ENCODE data around the gene GRAMD4. TPM values are rescaled to one million over a fixed set of nuclear protein-coding genes. Genes with fewer than 3 reads are reported as not detected.

Gene GRAMD4
- total RNA-seq, 1 experiment from 2014 or later = 19.8 TPM

GRCh38 chr22:46635756-46636155 lies 15.6 kb downstream of the GRAMD4 start:
- Histone ChIP-seq H3K27me3 (ENCODE audit: insufficient read depth, low read length) (no peaks in the 10 kb centered on the region), H4K20me1 (ENCODE audit: control insufficient read depth, insufficient read depth, insufficient read length) (no peaks in the 10 kb centered on the region), H3T11ph (ENCODE audit: low read length) (no peak overlapping the region), H3K18ac (ENCODE audit: insufficient read length, low read depth, low read length) (no peak overlapping the region), H2AFZ (ENCODE audit: low read length) (no peak overlapping the region), H2BK120ac (ENCODE audit: low read depth, low read length, poor library complexity, severe bottlenecking) (no peak overlapping the region), H4K8ac (replicated peaks; ENCODE audit: insufficient read length, low read depth, low read length) (no peak overlapping the region), H4K5ac (ENCODE audit: insufficient read length, low read depth, low read length) (no peak overlapping the region), H3K79me2 (ENCODE audit: insufficient read depth, low read length) (no peaks in the 10 kb centered on the region), H2BK20ac (ENCODE audit: low read depth, low read length, poor library complexity, severe bottlenecking) (no peak overlapping the region), H3K23me2 (ENCODE audit: insufficient read length, low read depth, low read length, poor library complexity, severe bottlenecking) (no peaks in the 10 kb centered on the region), H3K27ac (ENCODE audit: insufficient read length, low read depth, low read length) (no peak overlapping the region), H2BK12ac (ENCODE audit: insufficient read length, low read depth, low read length) (no peak overlapping the region), H2BK5ac (ENCODE audit: insufficient read length, low read length) (no peak overlapping the region), H3K23ac (ENCODE audit: insufficient read length, low read depth, low read length) (no peak overlapping the region), H2BK15ac (ENCODE audit: low read depth, low read length) (no peak overlapping the region), H3K4ac (ENCODE audit: low read depth, low read length) (no peak overlapping the region), H3K9ac (ENCODE audit: extremely low read depth, insufficient read length, low read length) (no peak overlapping the region), H3K4me1 (ENCODE audit: insufficient read depth, low read length) (no peaks in the 10 kb centered on the region), H2AK5ac (ENCODE audit: insufficient read length, low read length) (no peak overlapping the region), H3K14ac (ENCODE audit: insufficient read depth, low read length) (no peak overlapping the region), H3K79me1 (ENCODE audit: insufficient read depth, low read depth, low read length, poor library complexity, severe bottlenecking) (no peaks in the 10 kb centered on the region), H3K4me2 (ENCODE audit: insufficient read depth, insufficient read length, low read length) (no peak overlapping the region), H3K56ac (ENCODE audit: insufficient read length, low read depth, low read length) (no peak overlapping the region), H4K91ac (ENCODE audit: insufficient read length, low read depth, low read length) (no peak overlapping the region), H3K9me3 (ENCODE audit: control insufficient read depth, low read depth, low read length) (no peaks in the 10 kb centered on the region)
- no peak overlapping the region for H3K4me3 Mint-ChIP-seq
- DNase-seq = peak; percentile 56
- H3K36me3 Mint-ChIP-seq (ENCODE audit: insufficient read depth in 1 of 3, low read depth in 3 of 3) = no peaks in the 10 kb centered on the region
- TF ChIP-seq CTCF (conservative IDR thresholded peaks at IDR 0.05) = peak; percentile 47; the same call in 2 of the 3 replicates
- WGBS (ENCODE audit: extremely low coverage, insufficient read length, low lambda C conversion rate) = no CpG with 5 or more reads among the region's 11 CpGs
- no peaks in the 10 kb centered on the region for H3K27me3 Mint-ChIP-seq (ENCODE audit: low read depth)
- H3K9me3 Mint-ChIP-seq = no peaks in the 10 kb centered on the region
- H3K4me1 Mint-ChIP-seq = peaks cover 7 to 27% of the 10 kb centered on the region in 2 experiments
- H3K27ac Mint-ChIP-seq = no peak overlapping the region

Measured in H9 (cell line).